KMS-11 (cell line): Measurements from ENCODE around the gene PHF12.

ENCODE experiments used
- H2AFZ ChIP-seq: fragments of 200-600 bp; sonication (generic); 2 replicates; pipeline ENCODE4 v1.6.1; 2016; ENCODE audit warnings: antibody characterized with exemption, mixed run types, low read depth
- H3K27ac ChIP-seq: fragments of 200-600 bp; sonication (generic); 2 replicates; pipeline ENCODE4 v1.6.1; 2016; ENCODE audit warnings: mild to moderate bottlenecking, mixed run types
- H3K27me3 ChIP-seq: fragments of 200-600 bp; sonication (generic); 2 replicates; pipeline ENCODE4 v1.6.1; 2017; ENCODE audit warnings: mild to moderate bottlenecking, low read depth, mixed run types, moderate library complexity; ENCODE audit not compliant: insufficient read depth
- H3K36me3 ChIP-seq: fragments of 200-600 bp; sonication (generic); 2 replicates; pipeline ENCODE4 v1.6.1; 2017; ENCODE audit warnings: mild to moderate bottlenecking, mixed run types; ENCODE audit not compliant: insufficient read depth
- H3K4me1 ChIP-seq: fragments of 200-600 bp; sonication (generic); 2 replicates; pipeline ENCODE4 v1.6.1; 2016; ENCODE audit warnings: mild to moderate bottlenecking, low read depth, mixed run types; ENCODE audit not compliant: poor library complexity, severe bottlenecking
- H3K4me2 ChIP-seq: fragments of 200-600 bp; sonication (generic); 2 replicates; pipeline ENCODE4 v1.7.0; 2016; ENCODE audit warnings: mild to moderate bottlenecking, mixed run types
- H3K4me3 ChIP-seq: fragments of 200-600 bp; sonication (generic); IDR thresholded peaks from 2 replicates; pipeline ENCODE4 v1.6.1; 2017; ENCODE audit warnings: low read depth, low read length, mixed read lengths; ENCODE audit not compliant: insufficient read depth
- H3K79me2 ChIP-seq: fragments of 200-600 bp; sonication (generic); 2 replicates; pipeline ENCODE4 v1.6.1; 2016; ENCODE audit warnings: low read depth, mixed run types; ENCODE audit not compliant: insufficient read depth
- H3K9ac ChIP-seq: fragments of 200-600 bp; sonication (generic); 2 replicates; pipeline ENCODE4 v1.6.1; 2016; ENCODE audit warnings: mild to moderate bottlenecking, mixed run types
- H4K20me1 ChIP-seq: fragments of 200-600 bp; sonication (generic); 2 replicates; pipeline ENCODE4 v1.6.1; 2016; ENCODE audit warnings: mild to moderate bottlenecking, mixed run types; ENCODE audit not compliant: insufficient read depth
- CTCF ChIP-seq: fragments of 200-600 bp; sonication (generic); conservative IDR thresholded peaks from 2 replicates; pipeline ENCODE4 v1.6.1; 2017; ENCODE audit warnings: low read depth, mild to moderate bottlenecking, antibody characterized with exemption, low read length, moderate library complexity, mixed read lengths

The PHF12 gene

DNA sequence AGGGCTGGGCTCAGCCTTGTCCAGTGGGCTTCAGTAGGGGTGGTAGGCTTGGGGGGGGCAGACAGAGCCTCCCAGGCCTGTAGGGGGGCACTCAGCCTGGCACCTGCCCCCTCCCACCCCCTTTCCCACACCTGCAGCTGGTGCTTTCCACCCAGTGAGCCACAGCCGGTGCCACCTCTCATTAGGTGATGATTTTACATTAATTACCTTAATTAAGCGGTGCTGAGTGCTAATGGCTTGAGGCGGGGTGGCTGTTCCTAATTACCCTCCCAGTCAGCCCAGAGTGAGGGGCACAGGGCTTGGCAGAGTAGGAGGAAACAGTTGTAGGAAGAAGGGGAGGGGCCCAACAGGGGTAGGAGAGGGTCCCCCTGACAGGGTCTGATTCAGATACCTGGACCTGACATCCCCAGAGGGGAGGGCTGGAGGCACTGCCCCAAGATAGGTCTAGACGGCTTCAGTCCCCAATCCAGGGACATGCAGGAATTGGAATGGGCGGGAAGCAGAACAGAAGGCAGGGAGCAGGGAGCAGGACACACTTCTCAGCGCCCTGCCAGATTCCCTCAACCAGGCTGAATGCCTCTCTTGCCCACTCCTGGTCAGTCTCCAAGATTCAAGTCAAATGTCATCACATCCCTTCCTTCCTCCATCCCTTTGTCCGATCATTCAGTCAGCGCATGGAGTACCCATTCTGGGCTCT is 26.5 kb upstream of the PHF12 start:
- peaks cover 18% of the 10 kb centered on the region; the same call in 1 of the 2 replicates for H3K27me3 ChIP-seq
- no peak overlapping the region for H3K4me2 ChIP-seq

GRCh38 chr17:28975646-28976045 is 24.3 kb upstream of the PHF12 start:
- TF ChIP-seq CTCF = no peak
- H3K27me3 ChIP-seq = peaks cover 37% of the 10 kb centered on the region
- no peaks in the 10 kb centered on the region for H3K79me2 ChIP-seq
- no peaks in the 10 kb centered on the region for H3K36me3 ChIP-seq
- H3K4me3 ChIP-seq = no peak overlapping the region
- no peak overlapping the region for H3K4me2 ChIP-seq
- H3K4me1 ChIP-seq = no peaks in the 10 kb centered on the region
- H4K20me1 ChIP-seq = no peaks in the 10 kb centered on the region
- H3K27ac ChIP-seq = no peak overlapping the region
- no peak overlapping the region for H2AFZ ChIP-seq
- H3K9ac ChIP-seq = no peak overlapping the region

More for the DNA sequence above, 26.5 kb upstream of the PHF12 start:
- H2AFZ ChIP-seq = no peak overlapping the region
- no peaks in the 10 kb centered on the region for H3K36me3 ChIP-seq
- H3K79me2 ChIP-seq = no peaks in the 10 kb centered on the region
- no peaks in the 10 kb centered on the region for H4K20me1 ChIP-seq
- H3K9ac ChIP-seq = no peak overlapping the region
- no peak overlapping the region for H3K27ac ChIP-seq
- TF ChIP-seq CTCF = no peak
- H3K4me1 ChIP-seq = no peaks in the 10 kb centered on the region
- H3K4me3 ChIP-seq = no peak overlapping the region

DNA sequence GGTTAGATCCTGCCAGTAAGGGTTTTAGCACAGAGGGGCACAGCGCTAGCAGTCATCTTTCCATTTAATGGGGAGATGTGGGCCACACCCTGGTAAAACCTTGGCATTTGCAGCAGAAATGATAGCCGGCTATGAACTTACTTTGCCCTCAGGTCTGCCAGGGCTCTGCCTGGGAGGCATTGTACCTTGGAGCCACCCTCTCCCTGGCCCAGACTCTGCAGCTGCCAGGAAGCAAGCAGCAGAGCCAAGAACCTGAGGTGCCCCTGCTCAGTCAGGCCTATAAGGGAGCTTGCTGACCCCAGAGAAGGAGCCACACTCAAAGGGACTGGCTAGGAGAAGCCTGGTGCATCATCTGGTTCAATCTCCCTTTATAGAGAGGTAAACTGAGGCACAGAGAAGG is 23.7 kb upstream of the PHF12 start:
- H3K36me3 ChIP-seq = no peaks in the 10 kb centered on the region
- H3K27me3 ChIP-seq = peaks cover 43% of the 10 kb centered on the region
- no peaks in the 10 kb centered on the region for H3K4me1 ChIP-seq
- H3K79me2 ChIP-seq = no peaks in the 10 kb centered on the region
- H2AFZ ChIP-seq = no peak overlapping the region
- H3K9ac ChIP-seq = no peak overlapping the region
- no peak overlapping the region for H3K27ac ChIP-seq
- H3K4me2 ChIP-seq = no peak overlapping the region
- no peaks in the 10 kb centered on the region for H4K20me1 ChIP-seq
- TF ChIP-seq CTCF = no peak
- no peak overlapping the region for H3K4me3 ChIP-seq

DNA sequence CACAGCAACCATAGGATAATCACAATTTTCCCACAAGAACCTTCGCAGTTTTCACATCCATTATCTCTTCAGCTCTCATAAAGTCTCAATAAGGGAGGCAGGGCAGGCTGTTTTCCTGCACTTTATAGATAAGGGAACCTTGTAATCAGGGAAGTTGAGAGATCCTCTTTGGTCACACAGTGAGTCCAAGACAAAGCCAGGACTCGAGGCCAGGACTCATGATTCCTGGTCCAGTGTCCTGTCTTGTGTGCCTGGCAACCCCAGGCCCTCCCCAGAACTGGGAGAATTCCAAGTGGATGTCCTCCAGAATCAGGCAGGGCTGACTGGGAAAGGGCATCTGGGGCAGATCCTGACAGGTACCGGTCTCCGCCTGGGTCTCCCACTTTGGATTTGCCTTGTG is 23.1 kb upstream of the PHF12 start:
- TF ChIP-seq CTCF = no peak
- Histone ChIP-seq H3K4me2 (no peak overlapping the region), H3K79me2 (no peaks in the 10 kb centered on the region), H3K9ac (no peak overlapping the region), H3K27ac (no peak overlapping the region), H2AFZ (no peak overlapping the region), H3K4me1 (no peaks in the 10 kb centered on the region), H4K20me1 (no peaks in the 10 kb centered on the region), H3K4me3 (no peak overlapping the region), H3K36me3 (no peaks in the 10 kb centered on the region), H3K27me3 (peaks cover 46% of the 10 kb centered on the region)
